ENCODE data around the gene C2CD2.

C2CD2 gene

GRCh38 chr21:41846536-41846935, 107.3 kb downstream of the C2CD2 start:
- Mint-ChIP-seq H3K27me3 (no peaks in the 10 kb centered on the region), H3K36me3 (ENCODE audit: low read depth) (peaks cover 81% of the 10 kb centered on the region), H3K9me3 (peaks cover 2% of the 10 kb centered on the region), H3K27ac (no peak overlapping the region), H3K4me1 (ENCODE audit: low read depth) (no peaks in the 10 kb centered on the region), H3K4me3 (no peak overlapping the region)
- DNase-seq = no peak

GRCh38 chr21:41846033-41846317, 107.8 kb downstream of the C2CD2 start:
- H3K27me3 Mint-ChIP-seq = no peaks in the 10 kb centered on the region
- H3K4me3 Mint-ChIP-seq = no peak overlapping the region
- peaks cover 7% of the 10 kb centered on the region for H3K9me3 Mint-ChIP-seq
- H3K27ac Mint-ChIP-seq = no peak overlapping the region
- H3K4me1 Mint-ChIP-seq (ENCODE audit: low read depth) = no peaks in the 10 kb centered on the region
- peaks cover 81% of the 10 kb centered on the region for H3K36me3 Mint-ChIP-seq (ENCODE audit: low read depth)
- DNase-seq = no peak

GRCh38 chr21:41845310-41846032, 108.3 kb downstream of the C2CD2 start:
- Mint-ChIP-seq H3K36me3 (ENCODE audit: low read depth) (peaks cover 80% of the 10 kb centered on the region), H3K9me3 (peaks cover 9% of the 10 kb centered on the region), H3K27ac (no peak overlapping the region), H3K27me3 (no peaks in the 10 kb centered on the region), H3K4me1 (ENCODE audit: low read depth) (no peaks in the 10 kb centered on the region), H3K4me3 (no peak overlapping the region)
- no peak for DNase-seq

- Mint-ChIP-seq H3K4me3 (no peak overlapping the region), H3K27ac (no peak overlapping the region), H3K36me3 (ENCODE audit: low read depth) (peaks cover 82% of the 10 kb centered on the region), H3K4me1 (ENCODE audit: low read depth) (no peaks in the 10 kb centered on the region), H3K9me3 (peaks cover 9% of the 10 kb centered on the region), H3K27me3 (no peaks in the 10 kb centered on the region)
- no peak for DNase-seq
Measured at GRCh38 chr21:41843584-41843983, 110.2 kb downstream of the C2CD2 start.

GRCh38 chr21:41840880-41841279, 112.9 kb downstream of the C2CD2 start:
- H3K4me1 Mint-ChIP-seq (ENCODE audit: low read depth) = no peaks in the 10 kb centered on the region
- peaks cover 9% of the 10 kb centered on the region for H3K9me3 Mint-ChIP-seq
- peaks cover 81% of the 10 kb centered on the region for H3K36me3 Mint-ChIP-seq (ENCODE audit: low read depth)
- H3K27ac Mint-ChIP-seq = no peak overlapping the region
- DNase-seq = no peak
- no peaks in the 10 kb centered on the region for H3K27me3 Mint-ChIP-seq
- no peak overlapping the region for H3K4me3 Mint-ChIP-seq

- Mint-ChIP-seq H3K36me3 (ENCODE audit: low read depth) (peaks cover 89% of the 10 kb centered on the region), H3K27me3 (no peaks in the 10 kb centered on the region), H3K9me3 (peaks cover 9% of the 10 kb centered on the region), H3K27ac (peak overlapping the region; percentile 26), H3K4me1 (ENCODE audit: low read depth) (no peaks in the 10 kb centered on the region), H3K4me3 (no peak overlapping the region)
- DNase-seq = no peak
Measured at GRCh38 chr21:41839387-41840000, 114.3 kb downstream of the C2CD2 start.

GRCh38 chr21:41837756-41838297, 116.0 kb downstream of the C2CD2 start:
- Mint-ChIP-seq H3K36me3 (ENCODE audit: low read depth) (peaks cover 92% of the 10 kb centered on the region), H3K4me1 (ENCODE audit: low read depth) (no peaks in the 10 kb centered on the region), H3K4me3 (no peak overlapping the region), H3K9me3 (peaks cover 9% of the 10 kb centered on the region), H3K27me3 (no peaks in the 10 kb centered on the region), H3K27ac (no peak overlapping the region)
- no peak for DNase-seq

- Mint-ChIP-seq H3K27ac (no peak overlapping the region), H3K4me3 (no peak overlapping the region), H3K27me3 (no peaks in the 10 kb centered on the region), H3K4me1 (ENCODE audit: low read depth) (no peaks in the 10 kb centered on the region), H3K36me3 (ENCODE audit: low read depth) (peaks cover 92% of the 10 kb centered on the region), H3K9me3 (peaks cover 6% of the 10 kb centered on the region)
- DNase-seq = no peak
Measured at GRCh38 chr21:41836166-41837015, 117.4 kb downstream of the C2CD2 start.

- H3K36me3 Mint-ChIP-seq (ENCODE audit: low read depth) = peaks cover 85% of the 10 kb centered on the region
- no peak overlapping the region for H3K27ac Mint-ChIP-seq
- H3K9me3 Mint-ChIP-seq = no peaks in the 10 kb centered on the region
- H3K27me3 Mint-ChIP-seq = no peaks in the 10 kb centered on the region
- no peak overlapping the region for H3K4me3 Mint-ChIP-seq
- DNase-seq = no peak
- H3K4me1 Mint-ChIP-seq (ENCODE audit: low read depth) = no peaks in the 10 kb centered on the region
Measured at GRCh38 chr21:41835711-41836154, 118.1 kb downstream of the C2CD2 start.

Measured in activated T-cell treated with anti-CD3 and anti-CD28 coated beads, Interleukin-2, amount 50 U/mL, for 24 hours (primary cell).